ENCODE results near the gene ARHGAP15.

ARHGAP15 gene

GRCh38 chr2:143344780-143345179 is 215.6 kb downstream of the ARHGAP15 start:
- no peak for DNase-seq (ENCODE audit: low read depth, low spot score)

DNA sequence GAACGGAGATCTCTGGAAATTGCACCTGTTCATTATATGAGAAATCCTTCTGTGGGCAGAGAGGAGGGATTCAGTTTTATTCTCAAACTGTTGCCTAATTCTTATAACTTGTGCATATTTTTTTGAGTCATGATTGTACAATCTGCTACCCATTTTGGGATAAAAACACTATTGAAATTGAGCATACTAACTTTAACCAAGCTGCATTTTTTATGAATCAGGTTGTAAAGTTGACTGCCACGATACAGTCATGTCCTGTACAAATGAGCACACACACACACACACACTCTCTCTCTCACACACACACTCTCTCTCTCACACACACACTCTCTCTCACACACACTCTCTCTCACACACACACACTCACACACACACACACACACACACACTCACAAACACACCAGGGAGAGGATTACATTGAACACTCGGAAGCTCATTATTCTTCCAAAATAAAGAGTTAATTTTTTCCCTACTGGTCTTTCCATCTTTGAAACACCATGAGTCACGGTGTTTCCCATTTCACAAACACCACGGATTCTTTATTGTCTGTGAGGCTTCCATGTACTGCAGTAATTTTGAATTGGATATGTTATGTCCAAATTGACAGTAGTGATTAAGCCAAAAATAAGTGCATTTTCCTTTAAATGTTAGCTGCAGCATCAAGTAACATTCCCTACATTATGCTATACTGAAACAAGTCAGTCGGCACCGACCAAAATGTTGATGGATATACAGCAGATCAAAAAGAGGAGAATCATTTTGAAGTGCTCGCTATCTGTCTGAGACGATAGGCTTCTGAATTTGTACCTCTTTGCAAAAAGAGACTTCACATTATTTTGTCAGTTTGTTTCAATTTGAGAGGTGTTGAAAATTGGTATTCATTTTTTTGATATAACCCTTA is 216.9 kb downstream of the ARHGAP15 start:
- DNase-seq (ENCODE audit: low read depth, low spot score): no peak

DNA sequence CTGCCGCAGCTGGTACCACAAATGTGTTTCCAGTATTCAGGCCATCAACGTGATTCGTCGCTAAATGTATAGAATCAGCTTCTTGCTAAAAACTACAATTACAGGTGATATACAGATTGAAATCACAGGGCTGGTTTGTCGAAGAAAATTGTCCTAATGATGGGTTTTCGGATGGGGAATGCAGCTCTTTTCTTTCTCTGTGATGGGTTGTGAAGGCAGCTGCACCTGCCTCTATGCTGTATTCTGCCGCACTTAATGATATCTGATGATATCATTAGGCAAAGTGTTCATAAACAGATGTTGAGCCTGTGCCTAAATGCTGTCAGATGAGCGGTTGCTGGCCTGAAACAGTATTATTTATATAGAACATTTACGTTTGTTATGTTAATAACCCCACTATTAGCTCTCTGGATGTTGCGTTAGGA is 218.1 kb downstream of the ARHGAP15 start:
- DNase-seq (ENCODE audit: low read depth, low spot score): no peak

- no peak for DNase-seq (ENCODE audit: low read depth, low spot score)
Observed at GRCh38 chr2:143347901-143348414, 218.7 kb downstream of the ARHGAP15 start.

DNA sequence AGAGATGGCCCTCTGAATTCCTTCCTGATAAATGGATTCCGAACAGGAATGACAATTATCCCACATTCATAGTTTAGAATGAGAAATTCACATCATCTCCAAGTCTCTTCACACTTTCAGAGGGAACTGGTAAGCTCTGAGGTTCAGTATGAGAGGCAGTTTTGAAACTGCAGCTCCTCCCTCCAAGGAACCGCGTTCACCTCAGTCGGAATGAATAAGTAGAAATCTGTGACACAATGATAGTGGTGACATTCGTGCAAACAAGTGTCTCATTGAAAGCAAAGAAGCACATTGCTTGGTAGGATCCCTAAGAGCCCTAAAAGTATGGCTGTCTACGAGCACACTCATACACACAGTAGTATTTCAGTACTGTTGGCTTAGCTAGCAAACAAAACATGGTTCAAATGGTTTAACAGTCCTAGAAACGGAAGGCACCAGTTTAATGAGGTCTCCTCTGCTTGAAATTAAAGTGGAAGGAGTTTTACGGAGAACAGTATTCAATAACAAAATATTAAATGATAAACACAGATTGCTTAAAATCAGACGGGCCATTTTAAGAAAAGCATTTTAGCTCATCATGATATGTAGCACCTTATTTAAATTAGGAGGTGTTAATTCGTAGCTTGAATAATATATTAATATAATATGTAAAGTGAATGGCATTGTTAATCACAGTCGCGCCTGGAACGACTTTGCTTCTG is 225.0 kb downstream of the ARHGAP15 start:
- no peak for DNase-seq (ENCODE audit: low read depth, low spot score)

DNA sequence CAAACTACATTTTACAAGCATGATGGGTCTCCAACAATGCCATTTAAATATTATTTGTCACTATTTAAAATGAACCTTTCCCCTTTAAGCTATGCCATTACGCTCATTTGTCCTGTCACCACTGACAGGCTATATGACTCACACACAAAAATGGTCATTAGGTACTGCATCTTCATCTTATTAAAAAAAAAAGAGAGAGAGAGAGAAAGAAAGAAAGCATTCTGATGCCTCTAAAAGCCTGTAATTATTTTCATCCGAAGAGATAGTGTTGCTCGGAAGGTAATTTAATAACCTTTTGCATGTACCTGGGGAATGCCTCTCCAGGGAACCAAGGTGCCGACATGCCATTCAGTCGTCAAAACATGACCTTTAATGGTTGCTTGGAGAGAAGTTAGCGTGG is 226.7 kb downstream of the ARHGAP15 start:
- no peak for DNase-seq (ENCODE audit: low read depth, low spot score)

GRCh38 chr2:143356336-143356735 is 227.1 kb downstream of the ARHGAP15 start:
- DNase-seq (ENCODE audit: low read depth, low spot score): no peak

- no peak for DNase-seq (ENCODE audit: low read depth, low spot score)
Observed at GRCh38 chr2:143356736-143357446, 227.7 kb downstream of the ARHGAP15 start.

DNA sequence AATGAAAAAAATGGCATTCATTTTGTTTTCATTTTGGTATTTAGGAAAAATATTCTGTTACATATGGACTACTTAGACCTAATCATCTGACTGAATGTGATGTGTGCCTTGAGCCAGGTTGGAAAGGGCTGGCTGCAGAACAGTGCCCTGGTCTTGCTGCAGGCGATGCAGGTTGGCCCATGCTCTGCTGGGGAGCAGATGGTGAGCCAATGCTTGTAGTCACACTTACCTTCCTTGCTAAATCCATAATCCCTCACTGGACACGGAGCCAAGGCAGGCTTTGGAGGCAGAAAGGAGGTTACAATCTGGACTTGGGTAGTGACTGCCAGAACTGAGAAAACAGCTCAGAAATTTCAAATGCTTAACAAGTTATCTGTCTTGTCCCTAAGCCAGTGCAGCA is 228.7 kb downstream of the ARHGAP15 start:
- no peak for DNase-seq (ENCODE audit: low read depth, low spot score)

- no peak for DNase-seq (ENCODE audit: low read depth, low spot score)
Observed at GRCh38 chr2:143361346-143361745, 232.1 kb downstream of the ARHGAP15 start.

DNA sequence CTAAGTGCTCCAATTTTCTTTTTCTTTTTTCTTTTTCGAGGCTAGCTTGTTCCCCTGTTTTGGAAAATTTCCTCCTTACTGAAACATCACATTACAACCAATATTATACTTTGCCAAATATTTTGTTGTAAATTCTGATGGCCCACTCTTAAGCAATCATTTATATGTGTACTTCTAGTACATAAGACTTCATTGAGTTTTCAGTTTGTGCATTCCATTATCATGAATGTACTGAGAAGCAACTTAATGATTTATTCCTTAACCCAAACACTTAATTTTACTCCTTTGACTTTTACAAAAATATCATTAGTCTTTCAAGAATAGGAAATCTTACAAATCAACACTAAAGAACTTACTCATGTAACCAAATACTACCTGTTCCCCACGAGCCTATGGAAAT is 242.4 kb downstream of the ARHGAP15 start:
- no peak for DNase-seq (ENCODE audit: low read depth, low spot score)

GRCh38 chr2:143375384-143375880 is 246.2 kb downstream of the ARHGAP15 start:
- DNase-seq (ENCODE audit: low read depth, low spot score): no peak

DNA sequence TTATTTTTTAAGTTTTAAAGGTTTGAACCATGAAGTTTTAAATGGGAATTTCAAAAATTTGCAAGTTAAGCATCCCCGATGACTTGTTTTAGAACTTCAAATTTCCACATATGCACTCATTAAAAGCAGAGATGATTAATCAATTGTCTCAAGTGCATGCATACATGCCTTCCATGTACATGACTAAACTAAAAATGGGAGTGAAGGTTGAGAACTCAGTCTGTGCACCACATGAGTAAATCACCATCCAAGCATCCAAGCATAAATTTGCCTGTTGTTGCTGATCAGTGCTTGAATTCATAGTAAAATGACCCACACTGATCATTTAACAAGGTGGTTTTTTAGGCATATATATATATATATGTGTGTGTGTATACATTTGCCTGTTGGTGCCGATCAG is 249.8 kb downstream of the ARHGAP15 start:
- no peak for DNase-seq (ENCODE audit: low read depth, low spot score)

- DNase-seq (ENCODE audit: low read depth, low spot score): no peak
Observed at GRCh38 chr2:143379955-143380354, 250.7 kb downstream of the ARHGAP15 start.

- DNase-seq (ENCODE audit: low read depth, low spot score): no peak
Observed at GRCh38 chr2:143382573-143382972, 253.4 kb downstream of the ARHGAP15 start.

DNA sequence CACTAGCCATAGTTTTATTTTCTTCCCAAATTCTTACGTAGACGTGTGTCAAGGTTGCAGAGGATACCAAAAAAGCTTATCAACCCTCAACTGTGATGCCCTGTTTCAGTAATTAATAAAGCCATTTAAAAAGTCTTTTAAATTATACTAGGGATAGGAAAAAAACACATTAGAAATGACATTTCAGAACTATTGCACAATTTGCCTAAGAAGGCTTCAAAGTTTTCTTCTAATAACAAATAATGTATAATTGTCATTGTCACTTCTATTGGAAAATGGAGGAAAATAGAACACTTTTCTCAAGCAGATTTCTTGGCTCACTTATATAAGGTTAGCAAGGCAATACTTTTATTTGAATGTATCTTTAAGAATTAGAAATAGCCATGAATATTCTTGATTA is 253.8 kb downstream of the ARHGAP15 start:
- no peak for DNase-seq (ENCODE audit: low read depth, low spot score)

DNA sequence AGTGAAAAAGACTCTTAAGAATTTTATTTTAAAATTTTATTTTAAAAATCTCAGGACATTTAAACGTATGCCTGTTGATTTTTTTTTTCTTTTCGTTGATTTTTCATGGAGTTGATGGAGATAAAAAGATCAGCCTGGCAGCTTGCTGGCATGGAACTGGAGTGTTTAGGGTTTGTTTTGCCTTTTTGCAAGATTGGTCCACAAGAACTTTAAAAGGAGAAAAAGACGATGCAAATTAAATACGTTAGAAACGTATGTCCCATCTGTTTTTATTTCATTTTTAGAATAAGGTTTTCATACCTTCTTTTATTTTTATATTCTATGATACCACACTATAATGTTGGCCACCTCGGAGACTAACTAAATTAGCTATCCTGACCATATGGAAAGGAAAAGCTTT is 254.9 kb downstream of the ARHGAP15 start:
- DNase-seq (ENCODE audit: low read depth, low spot score): no peak

- DNase-seq (ENCODE audit: low read depth, low spot score): no peak
Observed at GRCh38 chr2:143390171-143390570, 261.0 kb downstream of the ARHGAP15 start.

- no peak for DNase-seq (ENCODE audit: low read depth, low spot score)
Observed at GRCh38 chr2:143392358-143392757, 263.1 kb downstream of the ARHGAP15 start.

- DNase-seq (ENCODE audit: low read depth, low spot score): no peak
Observed at GRCh38 chr2:143394062-143394461, 264.8 kb downstream of the ARHGAP15 start.

DNA sequence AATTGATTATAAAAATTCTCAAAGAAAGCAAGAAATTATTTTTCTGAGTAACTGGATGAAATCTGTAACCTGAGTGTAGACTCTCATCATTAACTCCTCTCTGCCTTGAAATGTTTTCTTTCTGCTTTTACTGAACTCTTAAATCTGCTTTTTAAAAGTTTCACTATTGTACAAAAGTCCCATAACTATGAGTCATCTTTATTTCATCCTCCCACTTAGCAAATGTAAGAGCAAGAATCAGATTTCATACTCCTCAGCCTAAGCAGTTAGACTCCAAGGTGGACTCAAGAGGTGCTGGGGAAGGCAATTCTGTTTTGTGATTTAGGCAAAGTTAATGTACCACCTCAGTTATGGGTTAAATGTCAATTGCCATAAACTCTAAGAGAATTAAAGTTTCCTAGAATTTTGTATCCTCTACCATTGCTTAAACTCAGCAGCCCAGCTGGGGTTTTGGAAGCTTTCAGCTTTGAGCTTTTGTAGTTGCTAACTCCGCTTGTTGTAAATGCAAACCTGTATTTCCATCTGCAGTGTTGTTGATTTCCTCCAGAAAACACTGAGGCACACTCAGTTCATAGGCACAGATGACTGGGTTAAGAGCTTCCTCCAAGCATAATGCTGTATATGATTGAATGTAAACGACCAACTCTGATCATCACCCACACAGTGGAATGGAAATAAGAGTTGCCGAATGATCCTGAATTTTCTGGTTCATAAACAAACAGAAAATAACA is 268.8 kb downstream of the ARHGAP15 start:
- DNase-seq (ENCODE audit: low read depth, low spot score): no peak

All from activated CD4-positive, CD25-positive, alpha-beta regulatory T cell treated with anti-CD3 and anti-CD28 coated beads, Interleukin-2, amount 50 U/mL, for 16 hours (primary cell).